Central memory CD4-positive, alpha-beta T cell (primary cell): ENCODE measurements around the gene SNRNP48.

Experiments
- DNase-seq: peaks from one replicate; pipeline ENCODE4 v3.0.0; 2022

The SNRNP48 gene

DNA sequence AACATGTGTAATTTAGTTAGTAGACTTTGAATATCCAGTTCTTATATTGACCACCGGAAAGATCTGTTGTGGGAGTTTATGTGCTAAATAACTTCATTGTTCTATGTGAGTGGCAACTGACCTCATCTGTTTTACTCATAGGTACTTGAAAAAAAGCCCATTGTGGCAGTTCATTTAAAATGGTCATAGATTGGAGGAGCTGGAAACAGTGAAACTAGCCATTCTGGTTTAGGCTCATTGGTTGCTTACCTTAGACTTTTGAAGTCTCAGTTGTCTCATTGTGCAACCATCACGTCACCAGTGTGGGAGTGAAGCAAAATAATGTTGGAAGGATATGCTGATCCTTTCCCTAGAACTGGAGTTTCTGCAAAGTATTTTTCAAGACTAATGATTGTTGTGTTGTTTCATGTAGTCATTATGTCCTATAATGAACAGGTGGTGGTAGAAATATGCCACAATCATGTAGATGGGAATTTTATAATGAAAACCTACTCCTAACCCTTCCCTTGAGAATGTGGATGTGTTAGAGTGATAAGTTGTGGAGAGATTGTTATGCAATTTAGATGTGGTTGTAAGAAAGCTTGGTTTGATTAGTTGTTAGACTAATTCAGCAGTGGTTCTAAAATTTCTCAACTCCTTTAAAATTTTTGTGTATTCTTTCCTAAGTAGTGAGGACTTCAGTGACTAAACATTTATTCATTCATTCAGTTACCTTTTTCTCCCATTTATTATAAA, 30.2 kb upstream of the SNRNP48 start:
- DNase-seq: no peak

DNA sequence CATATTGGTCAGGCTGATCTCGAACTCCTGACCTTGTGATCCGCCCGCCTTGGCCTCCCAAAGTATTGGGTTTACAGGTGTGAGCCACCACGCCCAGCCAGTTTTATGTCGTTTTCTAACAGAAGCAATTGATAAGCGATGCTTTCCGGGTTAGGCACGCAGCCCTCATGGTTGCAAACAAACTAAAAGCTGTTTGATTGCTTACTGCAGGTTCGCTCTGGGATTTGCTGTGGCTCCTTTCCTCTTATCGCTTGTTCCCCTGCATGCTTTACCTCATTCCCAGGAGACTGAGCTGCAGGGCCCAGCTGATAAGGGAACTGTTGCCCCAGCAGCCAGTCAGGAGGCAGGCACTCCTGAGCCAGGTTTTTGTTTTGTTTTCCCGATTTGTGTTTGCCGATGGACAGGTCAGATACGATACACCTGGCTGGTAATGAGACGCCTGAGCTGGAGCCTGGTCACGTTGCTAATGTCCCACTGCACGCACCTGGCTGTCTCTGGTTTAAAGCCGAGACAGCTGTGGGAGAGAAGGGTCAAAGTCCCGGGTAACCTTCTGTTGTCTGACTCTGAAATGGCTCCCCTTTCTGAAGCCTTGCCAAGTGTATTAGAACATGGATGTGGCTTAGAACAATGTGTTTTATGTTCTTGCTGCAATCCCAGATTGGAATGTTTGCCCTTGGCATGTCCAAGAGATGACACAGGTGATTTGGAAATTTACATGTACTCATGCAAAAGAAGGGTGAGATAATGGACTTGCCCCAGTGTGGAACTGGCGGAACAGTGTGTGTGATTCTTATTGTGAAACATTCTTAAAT, 28.6 kb upstream of the SNRNP48 start:
- DNase-seq: no peak

DNA sequence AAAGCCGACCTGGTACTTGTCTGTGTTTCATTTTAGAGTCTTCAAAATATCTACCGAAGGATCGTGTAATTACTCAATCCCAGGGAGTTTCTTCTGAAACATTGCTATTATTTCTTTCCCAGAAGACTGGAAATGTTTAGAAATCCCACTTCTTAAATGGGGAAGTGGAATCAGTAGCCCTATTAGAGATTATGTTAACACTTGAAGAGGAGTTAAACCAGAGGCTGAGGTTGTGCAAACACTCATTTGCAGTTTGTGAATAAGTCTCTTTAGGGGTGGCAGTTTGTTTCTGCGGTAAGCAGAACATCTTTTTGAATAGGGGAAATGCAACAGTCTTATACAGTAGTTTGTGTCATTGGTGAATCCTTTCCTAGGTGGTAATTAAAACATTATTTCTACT, 27.2 kb upstream of the SNRNP48 start:
- no peak for DNase-seq

DNA sequence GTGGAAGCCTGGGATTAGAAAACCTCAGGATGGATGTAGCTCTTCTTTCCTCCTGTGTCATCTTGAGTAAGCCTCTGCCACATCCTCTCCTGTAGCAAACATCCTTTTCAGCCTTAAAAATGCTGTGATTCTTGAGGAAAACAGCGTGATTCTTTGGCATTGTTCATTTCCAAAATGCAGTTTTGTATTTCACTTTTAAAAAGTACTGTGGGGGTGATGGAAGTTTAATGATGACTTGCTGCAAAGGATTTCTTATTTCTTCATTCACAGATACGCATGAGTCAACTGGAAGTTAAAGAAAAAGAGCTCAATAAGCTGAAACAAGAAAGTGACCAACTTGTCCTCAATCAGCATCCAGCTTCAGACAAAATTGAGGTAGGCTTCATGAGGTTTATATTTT, 23.9 kb upstream of the SNRNP48 start:
- no peak for DNase-seq

DNA sequence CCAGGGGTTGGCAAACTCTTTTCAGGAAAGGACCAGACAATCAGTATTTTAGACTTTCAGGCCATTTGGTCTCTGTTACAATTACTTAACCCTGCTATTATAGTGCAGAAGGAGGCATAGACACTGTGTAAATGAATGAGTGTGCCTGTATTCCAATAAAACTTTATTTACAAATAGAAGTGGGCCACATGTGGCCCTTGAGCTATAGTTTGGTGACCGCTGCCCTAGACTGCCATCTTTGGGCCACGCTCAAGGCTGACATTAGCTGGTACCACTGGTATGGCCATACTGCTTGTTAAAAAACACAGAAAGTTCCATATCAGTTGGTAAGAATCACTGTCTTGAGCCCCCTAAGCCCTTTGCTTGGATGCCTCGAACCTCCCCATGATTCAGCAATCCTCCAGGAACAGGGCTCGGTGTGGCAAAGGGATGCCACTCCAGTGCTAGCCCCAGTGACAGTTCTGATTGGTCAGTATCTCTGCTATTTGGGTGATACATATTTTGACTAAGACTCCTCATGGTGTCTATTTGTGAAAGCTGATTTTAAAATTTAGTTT, 23.3 kb upstream of the SNRNP48 start:
- DNase-seq: no peak

DNA sequence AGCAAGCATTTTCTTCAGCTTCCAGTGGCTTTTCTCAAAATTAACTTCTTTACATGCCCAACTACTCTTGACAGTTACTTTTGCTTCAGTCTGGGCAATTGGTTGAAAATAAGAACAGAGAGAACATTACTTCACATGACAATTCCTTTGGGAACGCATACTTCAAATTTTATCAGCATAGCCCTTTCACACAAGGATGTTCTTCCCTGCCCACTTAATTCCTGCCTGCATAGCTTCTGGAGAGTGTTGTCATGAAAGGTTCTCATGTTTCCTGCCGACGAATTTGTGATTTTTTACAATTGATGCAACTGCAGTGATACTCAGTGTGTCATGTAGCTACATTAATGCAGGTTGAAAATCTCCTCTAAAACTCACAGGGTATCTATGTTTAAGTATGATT, 22.0 kb upstream of the SNRNP48 start:
- no peak for DNase-seq

DNA sequence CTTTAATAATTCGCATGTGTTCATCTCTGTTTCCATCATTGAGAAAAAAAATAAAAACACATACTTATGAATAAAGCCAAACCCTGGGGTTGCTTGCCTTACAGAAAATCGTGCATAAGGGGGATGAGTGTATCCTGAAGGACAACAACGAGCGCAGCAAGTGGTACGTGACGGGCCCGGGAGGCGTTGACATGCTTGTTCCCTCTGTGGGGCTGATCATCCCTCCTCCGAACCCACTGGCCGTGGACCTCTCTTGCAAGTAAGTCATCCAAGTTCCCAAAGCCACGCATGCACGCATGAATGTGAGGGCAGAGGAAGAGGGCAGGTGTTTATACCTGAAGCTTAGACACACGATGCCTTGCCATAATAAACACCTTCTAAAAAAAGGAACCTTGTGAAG, 20.9 kb upstream of the SNRNP48 start:
- DNase-seq: no peak

DNA sequence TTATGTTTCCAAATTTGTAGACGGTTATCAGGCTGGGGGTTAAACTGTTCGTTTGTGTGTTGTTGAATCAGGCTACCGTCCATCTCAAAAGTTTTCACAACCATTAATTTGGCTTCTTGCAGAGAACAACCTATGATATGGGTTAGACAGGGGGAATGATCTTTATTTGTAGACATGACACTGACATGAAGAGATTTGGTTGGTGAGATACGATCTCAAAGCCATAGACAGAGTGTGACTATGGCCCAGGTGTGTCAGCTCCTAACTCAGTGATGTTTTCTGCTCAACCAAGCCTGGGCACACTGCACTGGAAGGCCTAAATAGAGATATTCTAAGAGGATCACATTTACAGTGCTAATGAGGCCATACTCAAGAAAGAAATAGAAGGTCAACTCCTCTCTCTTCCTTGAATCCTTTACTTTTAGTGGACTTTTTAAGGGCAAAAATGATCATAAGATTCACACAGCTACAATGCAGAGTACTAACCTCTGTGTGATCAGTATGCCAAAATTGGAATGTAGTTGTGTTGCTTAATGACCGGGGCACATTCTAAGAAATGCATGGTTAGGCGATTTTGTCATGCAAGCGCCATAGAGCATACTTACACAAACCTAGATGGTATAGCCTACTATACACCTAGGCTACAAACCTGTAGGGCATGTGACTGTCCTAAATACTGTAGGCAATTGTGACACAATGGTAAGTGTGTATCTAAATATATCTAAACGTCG, 17.6 kb upstream of the SNRNP48 start:
- no peak for DNase-seq

DNA sequence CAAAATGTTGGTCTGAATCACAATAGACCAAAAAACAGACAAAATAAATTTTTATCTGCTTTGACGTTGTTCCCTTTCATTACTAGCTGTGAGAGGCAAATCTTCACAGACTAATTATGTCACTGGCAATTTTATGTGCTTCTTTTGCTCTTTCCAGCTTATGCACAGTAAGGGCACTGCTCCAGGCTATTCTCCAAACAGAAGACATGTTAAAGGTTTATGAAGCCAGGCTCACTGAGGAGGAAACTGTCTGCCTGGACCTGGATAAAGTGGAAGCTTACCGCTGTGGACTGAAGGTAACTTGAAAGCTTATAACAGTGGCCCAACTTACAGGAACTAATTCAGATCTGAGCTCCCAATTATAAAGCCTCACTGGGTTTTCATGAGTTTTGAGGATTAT, 15.5 kb upstream of the SNRNP48 start:
- no peak for DNase-seq

DNA sequence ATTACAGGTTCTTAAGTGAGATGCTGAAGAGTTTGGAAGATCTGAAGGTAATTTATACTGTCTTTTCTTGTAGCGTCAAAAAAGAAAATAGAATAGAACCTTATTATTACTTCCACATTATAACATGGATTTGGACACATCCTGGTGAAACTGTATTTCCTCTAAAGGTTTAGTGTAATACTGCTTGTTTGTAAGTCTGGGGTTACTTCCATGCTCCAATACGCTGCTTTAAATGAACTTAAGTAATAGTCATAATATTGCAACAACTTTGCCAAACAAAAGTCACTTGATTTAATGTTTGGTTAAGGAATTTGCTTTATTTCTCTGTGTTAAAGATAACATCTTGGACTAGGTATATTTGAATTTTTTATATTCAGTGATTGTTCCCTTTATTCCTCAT, 11.5 kb upstream of the SNRNP48 start:
- no peak for DNase-seq

DNA sequence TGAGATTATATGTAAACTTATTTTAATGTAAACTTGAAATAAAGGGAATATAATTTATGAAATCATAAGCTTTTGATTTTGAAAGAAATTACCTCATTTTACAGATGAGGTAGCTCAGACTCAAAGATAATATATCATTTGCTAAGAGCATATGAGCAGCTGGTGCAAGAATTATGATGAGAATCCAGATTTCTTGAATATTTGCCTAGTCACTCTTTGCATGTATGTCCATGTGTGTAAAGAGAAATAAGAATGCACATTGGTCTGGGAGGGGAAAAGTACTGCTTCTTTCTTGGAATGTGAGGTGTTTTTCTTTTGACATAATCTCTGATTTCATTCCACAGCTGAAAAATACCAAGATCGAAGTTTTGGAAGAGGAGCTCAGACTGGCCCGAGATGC, 11.1 kb upstream of the SNRNP48 start:
- no peak for DNase-seq

DNA sequence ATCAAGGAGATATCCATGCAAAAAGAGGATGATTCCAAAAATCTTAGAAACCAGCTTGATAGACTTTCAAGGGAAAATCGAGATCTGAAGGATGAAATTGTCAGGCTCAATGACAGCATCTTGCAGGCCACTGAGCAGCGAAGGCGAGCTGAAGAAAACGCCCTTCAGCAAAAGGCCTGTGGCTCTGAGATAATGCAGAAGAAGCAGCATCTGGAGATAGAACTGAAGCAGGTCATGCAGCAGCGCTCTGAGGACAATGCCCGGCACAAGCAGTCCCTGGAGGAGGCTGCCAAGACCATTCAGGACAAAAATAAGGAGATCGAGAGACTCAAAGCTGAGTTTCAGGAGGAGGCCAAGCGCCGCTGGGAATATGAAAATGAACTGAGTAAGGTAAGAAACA, 10.1 kb upstream of the SNRNP48 start:
- no peak for DNase-seq

DNA sequence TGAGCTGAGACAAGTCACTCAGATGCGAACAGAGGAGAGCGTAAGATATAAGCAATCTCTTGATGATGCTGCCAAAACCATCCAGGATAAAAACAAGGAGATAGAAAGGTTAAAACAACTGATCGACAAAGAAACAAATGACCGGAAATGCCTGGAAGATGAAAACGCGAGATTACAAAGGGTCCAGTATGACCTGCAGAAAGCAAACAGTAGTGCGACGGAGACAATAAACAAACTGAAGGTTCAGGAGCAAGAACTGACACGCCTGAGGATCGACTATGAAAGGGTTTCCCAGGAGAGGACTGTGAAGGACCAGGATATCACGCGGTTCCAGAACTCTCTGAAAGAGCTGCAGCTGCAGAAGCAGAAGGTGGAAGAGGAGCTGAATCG, 9.5 kb upstream of the SNRNP48 start:
- no peak for DNase-seq

DNA sequence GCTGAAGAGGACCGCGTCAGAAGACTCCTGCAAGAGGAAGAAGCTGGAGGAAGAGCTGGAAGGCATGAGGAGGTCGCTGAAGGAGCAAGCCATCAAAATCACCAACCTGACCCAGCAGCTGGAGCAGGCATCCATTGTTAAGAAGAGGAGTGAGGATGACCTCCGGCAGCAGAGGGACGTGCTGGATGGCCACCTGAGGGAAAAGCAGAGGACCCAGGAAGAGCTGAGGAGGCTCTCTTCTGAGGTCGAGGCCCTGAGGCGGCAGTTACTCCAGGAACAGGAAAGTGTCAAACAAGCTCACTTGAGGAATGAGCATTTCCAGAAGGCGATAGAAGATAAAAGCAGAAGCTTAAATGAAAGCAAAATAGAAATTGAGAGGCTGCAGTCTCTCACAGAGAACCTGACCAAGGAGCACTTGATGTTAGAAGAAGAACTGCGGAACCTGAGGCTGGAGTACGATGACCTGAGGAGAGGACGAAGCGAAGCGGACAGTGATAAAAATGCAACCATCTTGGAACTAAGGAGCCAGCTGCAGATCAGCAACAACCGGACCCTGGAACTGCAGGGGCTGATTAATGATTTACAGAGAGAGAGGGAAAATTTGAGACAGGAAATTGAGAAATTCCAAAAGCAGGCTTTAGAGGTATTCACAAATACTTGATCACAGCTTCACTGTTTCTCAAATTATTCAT, 8.9 kb upstream of the SNRNP48 start:
- DNase-seq: no peak

DNA sequence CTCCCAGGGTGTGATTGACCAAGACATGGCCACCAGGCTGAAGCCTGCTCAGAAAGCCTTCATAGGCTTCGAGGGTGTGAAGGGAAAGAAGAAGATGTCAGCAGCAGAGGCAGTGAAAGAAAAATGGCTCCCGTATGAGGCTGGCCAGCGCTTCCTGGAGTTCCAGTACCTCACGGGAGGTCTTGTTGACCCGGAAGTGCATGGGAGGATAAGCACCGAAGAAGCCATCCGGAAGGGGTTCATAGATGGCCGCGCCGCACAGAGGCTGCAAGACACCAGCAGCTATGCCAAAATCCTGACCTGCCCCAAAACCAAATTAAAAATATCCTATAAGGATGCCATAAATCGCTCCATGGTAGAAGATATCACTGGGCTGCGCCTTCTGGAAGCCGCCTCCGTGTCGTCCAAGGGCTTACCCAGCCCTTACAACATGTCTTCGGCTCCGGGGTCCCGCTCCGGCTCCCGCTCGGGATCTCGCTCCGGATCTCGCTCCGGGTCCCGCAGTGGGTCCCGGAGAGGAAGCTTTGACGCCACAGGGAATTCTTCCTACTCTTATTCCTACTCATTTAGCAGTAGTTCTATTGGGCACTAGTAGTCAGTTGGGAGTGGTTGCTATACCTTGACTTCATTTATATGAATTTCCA, 4.6 kb upstream of the SNRNP48 start:
- DNase-seq: no peak

DNA sequence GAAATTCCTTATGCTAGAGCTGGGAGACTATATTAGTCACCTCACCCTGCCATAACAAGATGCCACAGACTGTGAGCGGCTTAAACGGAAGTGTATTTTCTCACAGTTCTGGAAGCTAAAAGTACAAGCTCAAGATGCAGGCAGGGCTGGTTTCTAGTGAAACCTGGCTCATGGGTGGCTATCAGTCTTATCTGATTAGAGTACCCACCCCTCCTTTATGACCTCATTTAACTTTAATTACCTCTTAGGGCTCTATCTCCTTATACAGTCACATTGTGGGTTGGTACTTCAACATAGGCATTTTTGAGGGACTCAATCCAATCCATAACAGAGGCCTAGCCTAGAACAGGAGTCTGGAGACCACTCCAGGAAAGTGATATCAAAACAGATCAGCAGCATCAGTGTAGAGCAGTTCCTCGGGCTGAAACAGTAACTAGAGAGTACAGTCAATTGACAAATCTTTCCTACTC, 2.3 kb upstream of the SNRNP48 start:
- DNase-seq: no peak

DNA sequence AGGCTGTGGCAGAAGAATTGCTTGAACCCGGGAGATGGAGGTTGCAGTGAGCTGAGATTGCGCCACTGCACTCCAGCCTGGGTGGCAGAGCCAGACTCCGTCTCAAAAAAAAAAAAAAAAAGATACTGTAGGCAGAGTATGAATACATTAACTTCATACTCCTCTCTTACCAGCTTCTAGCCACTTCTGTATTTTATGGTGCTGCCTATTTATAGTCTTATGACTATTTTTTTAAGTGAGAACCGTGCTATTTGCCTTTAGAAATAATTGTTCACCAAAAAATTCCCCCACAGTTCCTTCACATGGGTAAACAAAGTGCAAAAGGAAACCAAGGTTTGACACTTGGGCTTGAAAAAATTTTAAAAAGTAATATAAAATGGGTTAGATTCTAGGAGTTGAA, 1.5 kb upstream of the SNRNP48 start:
- DNase-seq: no peak

DNA sequence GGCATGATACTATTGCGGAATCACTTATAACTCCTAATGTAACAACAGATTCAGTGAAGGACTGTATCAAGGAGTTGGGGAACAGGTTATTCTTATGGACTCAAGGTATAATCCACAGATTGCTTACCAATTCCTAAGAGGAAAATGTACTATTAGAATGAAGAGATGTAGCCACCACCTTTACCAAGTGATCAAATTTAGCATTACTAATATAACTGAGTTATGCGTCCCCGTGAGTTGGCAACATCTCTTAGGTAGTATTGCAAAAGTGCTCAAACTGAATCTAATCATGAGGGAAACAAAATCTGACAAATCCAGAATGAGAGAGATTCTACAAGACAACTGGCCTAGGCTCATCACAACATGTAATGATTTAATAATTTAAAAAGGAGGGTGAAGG, 777 bp upstream of the SNRNP48 start:
- no peak for DNase-seq

DNA sequence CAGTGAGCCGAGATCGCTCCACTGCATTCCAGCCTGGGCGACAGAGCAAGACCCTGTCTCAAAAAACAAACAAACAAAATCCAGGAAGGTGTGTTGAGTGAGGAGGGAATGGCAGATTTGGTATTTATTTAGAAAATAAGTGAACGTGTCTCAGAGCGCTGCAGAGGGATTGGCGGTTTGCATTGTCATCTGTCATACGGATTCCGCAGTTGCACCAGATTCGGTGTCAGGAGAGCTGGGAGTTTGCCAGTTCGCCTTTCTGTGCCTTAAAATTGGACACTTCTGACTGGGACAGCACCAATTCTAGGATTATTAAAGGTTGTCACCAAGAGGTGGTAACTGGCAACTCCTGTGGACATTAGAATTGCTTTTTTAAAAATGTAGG, 912 bp downstream of the SNRNP48 start:
- DNase-seq: no peak

DNA sequence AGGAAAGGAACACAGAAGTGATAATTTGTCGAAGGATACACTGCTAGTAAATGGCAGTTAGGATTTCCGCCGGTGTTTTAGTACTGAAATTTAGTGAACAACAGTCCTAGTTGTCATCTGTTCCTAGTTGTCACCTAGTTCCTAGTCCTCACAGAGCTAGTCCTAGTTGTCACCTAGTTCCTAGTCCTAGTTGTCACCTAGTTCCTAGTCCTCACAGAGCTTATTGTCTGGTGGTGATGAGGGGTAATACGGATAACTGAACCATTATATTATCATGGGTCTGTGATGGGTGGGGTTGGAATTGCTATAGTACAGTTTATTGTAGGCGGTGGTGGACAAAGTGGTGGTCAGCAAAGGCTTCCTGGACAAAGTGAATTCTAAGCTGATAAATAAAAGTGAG, 1.8 kb downstream of the SNRNP48 start:
- DNase-seq: no peak

DNA sequence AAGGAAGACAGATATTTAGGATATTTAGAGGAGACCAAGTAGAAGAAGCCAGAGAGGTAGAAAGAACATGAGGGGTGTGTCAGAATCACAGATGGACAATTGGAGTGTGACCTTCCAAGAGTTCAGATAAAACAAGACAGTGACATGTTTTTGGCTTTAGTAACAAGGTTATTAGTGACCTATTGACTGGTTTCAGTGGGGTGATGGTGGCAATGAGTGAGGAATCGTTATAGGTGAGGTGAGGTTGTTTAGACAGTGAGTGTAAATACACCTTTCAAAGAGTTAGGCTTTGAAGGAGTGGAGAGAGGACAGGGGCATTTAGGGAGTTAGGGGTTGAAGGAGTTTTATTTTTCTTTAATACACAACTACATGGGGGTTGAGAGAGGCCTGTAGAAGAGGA, 3.2 kb downstream of the SNRNP48 start:
- no peak for DNase-seq

DNA sequence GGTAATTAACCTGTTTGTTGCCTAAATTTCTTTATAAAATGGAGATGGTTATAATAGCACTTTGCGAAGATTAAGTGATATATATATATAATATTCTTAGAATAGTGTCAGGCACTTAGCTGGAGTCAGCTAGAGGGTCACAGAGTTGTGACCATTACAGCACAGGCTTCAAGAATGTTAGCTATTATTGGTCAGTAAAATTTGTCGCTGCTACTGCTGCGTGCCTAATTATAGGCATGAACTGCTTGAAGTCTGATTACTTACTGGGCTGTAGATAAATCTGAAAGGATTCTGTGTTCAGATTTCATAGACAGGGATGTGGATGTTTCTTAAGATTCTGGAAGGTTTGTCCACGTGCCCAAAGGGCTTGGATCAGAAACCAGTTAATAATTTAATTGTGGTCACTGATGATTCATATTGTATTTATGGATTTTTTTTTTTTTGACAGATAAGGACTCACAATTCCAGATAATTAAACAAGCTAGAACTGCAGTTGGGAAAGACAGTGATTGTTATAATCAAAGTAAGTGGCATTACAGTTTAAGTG, 4.7 kb downstream of the SNRNP48 start:
- no peak for DNase-seq
